ENCODE results near the gene EXTL1.

DNA sequence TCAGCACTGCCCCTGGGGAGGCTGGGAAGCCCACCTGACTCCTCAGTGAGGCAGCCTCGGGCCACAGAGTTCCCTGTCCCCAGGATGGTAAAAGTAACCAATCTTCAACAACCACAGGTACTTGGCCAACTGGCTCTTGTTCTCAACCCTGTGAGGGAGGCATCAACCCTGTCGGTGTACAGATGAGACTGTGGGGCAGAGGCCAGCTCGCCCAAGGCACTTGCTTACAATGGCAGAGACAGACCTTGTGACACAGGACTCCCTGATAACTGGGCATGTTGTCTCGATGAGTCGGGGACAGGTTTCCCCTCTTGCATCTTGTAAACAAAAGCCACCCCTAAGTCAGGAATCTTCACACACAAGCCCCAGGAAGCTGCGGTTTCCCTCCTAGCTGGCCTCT, 16.3 kb downstream of the EXTL1 start:
- TF ChIP-seq, protein P1, sequence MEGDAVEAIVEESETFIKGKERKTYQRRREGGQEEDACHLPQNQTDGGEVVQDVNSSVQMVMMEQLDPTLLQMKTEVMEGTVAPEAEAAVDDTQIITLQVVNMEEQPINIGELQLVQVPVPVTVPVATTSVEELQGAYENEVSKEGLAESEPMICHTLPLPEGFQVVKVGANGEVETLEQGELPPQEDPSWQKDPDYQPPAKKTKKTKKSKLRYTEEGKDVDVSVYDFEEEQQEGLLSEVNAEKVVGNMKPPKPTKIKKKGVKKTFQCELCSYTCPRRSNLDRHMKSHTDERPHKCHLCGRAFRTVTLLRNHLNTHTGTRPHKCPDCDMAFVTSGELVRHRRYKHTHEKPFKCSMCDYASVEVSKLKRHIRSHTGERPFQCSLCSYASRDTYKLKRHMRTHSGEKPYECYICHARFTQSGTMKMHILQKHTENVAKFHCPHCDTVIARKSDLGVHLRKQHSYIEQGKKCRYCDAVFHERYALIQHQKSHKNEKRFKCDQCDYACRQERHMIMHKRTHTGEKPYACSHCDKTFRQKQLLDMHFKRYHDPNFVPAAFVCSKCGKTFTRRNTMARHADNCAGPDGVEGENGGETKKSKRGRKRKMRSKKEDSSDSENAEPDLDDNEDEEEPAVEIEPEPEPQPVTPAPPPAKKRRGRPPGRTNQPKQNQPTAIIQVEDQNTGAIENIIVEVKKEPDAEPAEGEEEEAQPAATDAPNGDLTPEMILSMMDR (conservative IDR thresholded peaks at IDR 0.05; ENCODE audit: low read depth, low read length): no peak
- TF ChIP-seq POLR2A (IDR thresholded peaks at IDR 0.05; ENCODE audit: low read depth, low read length): no peak
- TF ChIP-seq, protein P2, sequence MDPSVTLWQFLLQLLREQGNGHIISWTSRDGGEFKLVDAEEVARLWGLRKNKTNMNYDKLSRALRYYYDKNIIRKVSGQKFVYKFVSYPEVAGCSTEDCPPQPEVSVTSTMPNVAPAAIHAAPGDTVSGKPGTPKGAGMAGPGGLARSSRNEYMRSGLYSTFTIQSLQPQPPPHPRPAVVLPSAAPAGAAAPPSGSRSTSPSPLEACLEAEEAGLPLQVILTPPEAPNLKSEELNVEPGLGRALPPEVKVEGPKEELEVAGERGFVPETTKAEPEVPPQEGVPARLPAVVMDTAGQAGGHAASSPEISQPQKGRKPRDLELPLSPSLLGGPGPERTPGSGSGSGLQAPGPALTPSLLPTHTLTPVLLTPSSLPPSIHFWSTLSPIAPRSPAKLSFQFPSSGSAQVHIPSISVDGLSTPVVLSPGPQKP (IDR thresholded peaks at IDR 0.05; ENCODE audit: borderline replicate concordance, low read depth, low read length): no peak
- TF ChIP-seq RCOR1 (IDR thresholded peaks at IDR 0.05; ENCODE audit: insufficient replicate concordance, low read length): no peak
- no peak for TF ChIP-seq MAFK (IDR thresholded peaks at IDR 0.05; ENCODE audit: low read depth, low read length)
- TF ChIP-seq CEBPB (IDR thresholded peaks at IDR 0.05; ENCODE audit: low read depth, low read length): no peak
- no peak for TF ChIP-seq MAZ (IDR thresholded peaks at IDR 0.05; ENCODE audit: borderline replicate concordance, low read depth, low read length)
- TF ChIP-seq BHLHE40 (IDR thresholded peaks at IDR 0.05; ENCODE audit: low read depth, low read length): no peak
- TF ChIP-seq FOS (IDR thresholded peaks at IDR 0.05; ENCODE audit: low read depth, low read length): no peak
- no peak for TF ChIP-seq RAD21 (IDR thresholded peaks at IDR 0.05; ENCODE audit: low read length)
- no peak for TF ChIP-seq RFX5 (IDR thresholded peaks at IDR 0.05; ENCODE audit: low read depth, low read length)
- no peak for TF ChIP-seq MXI1 (IDR thresholded peaks at IDR 0.05; ENCODE audit: borderline replicate concordance, low read depth, low read length)

Measured in IMR-90 (cell line).